Measurements from ENCODE around the gene GTF2A1. TPM values are rescaled to one million over a fixed set of nuclear protein-coding genes. Genes with fewer than 3 reads are reported as not detected.
A peak's percentile ranks its signal among the peaks of the same experiment; 100 is the strongest.

GTF2A1 gene
- total RNA-seq, 4 donors from 2014 or later = 10.5 to 48.0 (median 22.5) TPM

DNA sequence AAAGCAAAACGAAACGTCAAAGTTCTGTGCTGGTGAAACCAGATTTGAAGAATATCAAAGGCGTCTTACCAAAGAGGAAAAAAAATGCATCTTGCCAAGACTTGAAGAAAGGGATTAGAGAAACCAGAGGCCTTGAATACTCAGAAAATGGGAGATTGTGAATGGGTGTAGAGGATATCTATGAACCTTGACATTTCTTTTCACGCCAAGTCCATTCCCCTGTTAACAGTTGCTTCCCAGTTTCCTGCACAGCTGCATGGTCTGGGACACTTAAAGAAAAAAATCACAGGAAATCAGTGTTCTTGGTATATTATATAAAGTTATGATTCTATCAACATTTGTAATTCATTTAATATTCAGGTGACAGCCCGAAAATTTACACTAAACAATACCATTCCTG is 1.4 kb upstream of the GTF2A1 start:
- Histone ChIP-seq H3K27me3 (no peaks in the 10 kb centered on the region), H3K27ac (peak overlapping the region; percentile 96 to 99 (median 98)), H3K4me3 (peak overlapping the region in 1 of 4 donors; percentile 89), H3K36me3 (no peaks in the 10 kb centered on the region), H3K9me3 (no peaks in the 10 kb centered on the region), H3K4me1 (peaks cover 18 to 35% (median 29%) of the 10 kb centered on the region in 4 donors)
- no peak for TF ChIP-seq EP300 (IDR thresholded peaks at IDR 0.05; ENCODE audit: low read depth)
- no peak for TF ChIP-seq POLR2AphosphoS5 (IDR thresholded peaks at IDR 0.05)
- TF ChIP-seq POLR2A (IDR thresholded peaks at IDR 0.05) = no peak
- TF ChIP-seq, protein P1, sequence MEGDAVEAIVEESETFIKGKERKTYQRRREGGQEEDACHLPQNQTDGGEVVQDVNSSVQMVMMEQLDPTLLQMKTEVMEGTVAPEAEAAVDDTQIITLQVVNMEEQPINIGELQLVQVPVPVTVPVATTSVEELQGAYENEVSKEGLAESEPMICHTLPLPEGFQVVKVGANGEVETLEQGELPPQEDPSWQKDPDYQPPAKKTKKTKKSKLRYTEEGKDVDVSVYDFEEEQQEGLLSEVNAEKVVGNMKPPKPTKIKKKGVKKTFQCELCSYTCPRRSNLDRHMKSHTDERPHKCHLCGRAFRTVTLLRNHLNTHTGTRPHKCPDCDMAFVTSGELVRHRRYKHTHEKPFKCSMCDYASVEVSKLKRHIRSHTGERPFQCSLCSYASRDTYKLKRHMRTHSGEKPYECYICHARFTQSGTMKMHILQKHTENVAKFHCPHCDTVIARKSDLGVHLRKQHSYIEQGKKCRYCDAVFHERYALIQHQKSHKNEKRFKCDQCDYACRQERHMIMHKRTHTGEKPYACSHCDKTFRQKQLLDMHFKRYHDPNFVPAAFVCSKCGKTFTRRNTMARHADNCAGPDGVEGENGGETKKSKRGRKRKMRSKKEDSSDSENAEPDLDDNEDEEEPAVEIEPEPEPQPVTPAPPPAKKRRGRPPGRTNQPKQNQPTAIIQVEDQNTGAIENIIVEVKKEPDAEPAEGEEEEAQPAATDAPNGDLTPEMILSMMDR (IDR thresholded peaks at IDR 0.05) = no peak
- in situ Hi-C loops (cut with MboI; ENCODE audit: low pct_ligation_motif_present in 1 of 4, low pct_unique_long_range_greater_than_20kb in 1 of 4, low sequenced_read_pairs in 3 of 4) (no loop called here), intact Hi-C loops (cut with DNase I; ENCODE audit: low total_unique reads) (no loop called here)
- 91 to 92% methylated on average over 5 of the region's 5 CpGs for WGBS, 2 donors (ENCODE audit: low coverage in 1 of 2)
- DNase-seq = no peak

DNA sequence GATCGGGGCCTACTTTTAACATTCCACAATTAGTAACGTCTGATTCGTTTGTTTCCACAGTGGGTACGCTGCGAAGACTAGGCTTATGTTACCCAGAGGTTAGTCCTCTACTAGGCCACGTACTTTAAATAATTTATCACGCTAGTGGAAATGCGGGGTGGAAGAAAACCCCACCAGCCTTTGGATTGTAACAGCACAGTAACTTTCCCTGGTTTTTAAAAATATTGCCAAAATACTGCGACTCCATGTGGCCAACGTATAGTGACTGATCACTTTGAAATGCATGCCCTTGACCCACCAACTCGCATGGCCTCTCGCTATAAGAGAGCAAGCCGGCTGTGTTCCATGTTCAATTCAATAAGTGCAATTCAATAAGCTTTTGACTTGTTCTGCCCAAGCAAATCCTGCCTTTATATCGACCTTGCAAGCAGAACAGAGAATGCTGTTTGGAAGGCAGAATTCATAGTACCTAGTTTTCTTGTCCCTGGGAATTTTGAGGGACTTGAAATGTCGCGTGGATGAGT is 882 bp upstream of the GTF2A1 start:
- H3K4me3 ChIP-seq = peak overlapping the region; percentile 58 to 89 (median 78)
- H3K36me3 ChIP-seq = no peaks in the 10 kb centered on the region
- H3K27ac ChIP-seq = peak overlapping the region; percentile 96 to 99 (median 98)
- 45 to 60% methylated on average over 1 to 16 of the region's 16 CpGs for WGBS, 2 donors (ENCODE audit: low coverage in 1 of 2)
- intact Hi-C loops (cut with DNase I; ENCODE audit: low total_unique reads) = no loop called here
- H3K4me1 ChIP-seq = peaks cover 18 to 38% (median 32%) of the 10 kb centered on the region in 4 donors
- no peak for DNase-seq
- no peaks in the 10 kb centered on the region for H3K9me3 ChIP-seq
- in situ Hi-C loops (cut with MboI; ENCODE audit: low pct_ligation_motif_present in 1 of 4, low pct_unique_long_range_greater_than_20kb in 1 of 4, low sequenced_read_pairs in 3 of 4) = no loop called here
- TF ChIP-seq, protein P1 (IDR thresholded peaks at IDR 0.05) = no peak
- peak; percentile 45 for TF ChIP-seq POLR2A (IDR thresholded peaks at IDR 0.05)
- H3K27me3 ChIP-seq = no peaks in the 10 kb centered on the region

DNA sequence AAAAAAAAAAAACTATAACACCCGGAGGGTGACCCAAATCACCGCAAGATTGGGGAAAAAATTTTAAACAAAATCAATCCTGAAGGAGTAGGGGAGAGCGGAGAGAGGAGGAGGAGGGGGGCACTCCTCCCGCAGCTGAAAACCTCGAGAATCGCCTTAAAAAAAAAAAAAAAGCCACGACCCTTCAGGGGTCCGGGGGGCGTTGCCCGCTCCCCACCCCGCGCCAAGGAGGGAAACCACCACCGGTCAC is 254 bp downstream of the GTF2A1 start:
- WGBS, 2 donors (ENCODE audit: low coverage in 1 of 2) = 0% methylated on average over 10 of the region's 13 CpGs; no CpG with 5 or more reads in 1 of the 2 donors
- no peak for DNase-seq
- no peaks in the 10 kb centered on the region for H3K9me3 ChIP-seq
- intact Hi-C loops (cut with DNase I; ENCODE audit: low total_unique reads) = no loop called here
- TF ChIP-seq EP300 (IDR thresholded peaks at IDR 0.05; ENCODE audit: low read depth) = no peak
- peak; percentile 99 for TF ChIP-seq POLR2A (IDR thresholded peaks at IDR 0.05)
- TF ChIP-seq POLR2AphosphoS5 (IDR thresholded peaks at IDR 0.05) = no peak
- TF ChIP-seq, protein P1 (IDR thresholded peaks at IDR 0.05) = no peak
- H3K36me3 ChIP-seq = peaks cover 0 to 5% (median 2%) of the 10 kb centered on the region in 4 donors
- no peaks in the 10 kb centered on the region for H3K27me3 ChIP-seq
- in situ Hi-C loops (cut with MboI; ENCODE audit: low pct_ligation_motif_present in 1 of 4, low pct_unique_long_range_greater_than_20kb in 1 of 4, low sequenced_read_pairs in 3 of 4) = no loop called here
- H3K4me3 ChIP-seq = peak overlapping the region; percentile 67 to 89 (median 78)
- H3K27ac ChIP-seq = peak overlapping the region; percentile 96 to 99 (median 98)
- H3K4me1 ChIP-seq = peaks cover 18 to 38% (median 32%) of the 10 kb centered on the region in 4 donors

DNA sequence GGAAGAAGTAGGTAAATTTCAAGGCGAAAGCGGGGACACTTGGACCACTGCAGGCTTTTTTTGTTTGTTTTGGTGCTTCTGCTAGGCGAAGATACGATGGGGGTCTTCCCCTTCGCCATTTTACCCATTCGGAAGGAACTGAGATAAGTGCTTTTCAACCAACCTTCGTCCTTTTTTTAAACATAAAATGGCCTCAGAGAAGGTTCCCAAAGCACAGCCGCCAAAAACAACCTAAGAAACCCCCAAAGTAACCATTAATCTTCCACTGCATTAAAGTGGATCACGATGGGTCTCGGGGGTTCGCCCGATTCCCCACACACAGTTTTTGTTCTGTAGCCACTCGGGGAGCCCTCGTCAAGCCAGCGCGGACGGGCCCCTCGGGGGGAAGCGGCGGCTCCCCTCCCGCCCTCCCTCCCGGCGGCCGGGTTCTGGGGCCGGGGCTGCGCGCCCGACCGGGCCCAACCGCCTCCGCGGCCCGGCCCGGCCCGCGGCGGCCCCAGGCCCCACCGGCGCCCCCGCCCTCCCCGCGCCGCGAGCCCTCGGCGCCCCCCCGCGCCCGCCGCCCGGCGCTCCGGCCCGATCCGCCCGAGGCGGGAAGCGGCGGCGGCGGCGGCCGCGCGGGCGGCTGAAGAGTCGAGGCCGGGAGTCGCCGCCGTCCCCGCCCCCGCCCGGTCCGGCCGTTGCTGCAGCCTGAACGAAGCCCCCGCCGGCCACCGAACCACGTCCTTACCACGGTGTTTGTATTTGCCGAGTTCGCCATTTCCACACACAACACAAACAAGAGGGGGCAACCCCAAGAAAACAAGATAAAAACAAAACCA is 790 bp downstream of the GTF2A1 start:
- Histone ChIP-seq H3K9me3 (no peaks in the 10 kb centered on the region), H3K27ac (peak overlapping the region; percentile 96 to 99 (median 98)), H3K4me1 (peaks cover 18 to 38% (median 32%) of the 10 kb centered on the region in 4 donors), H3K36me3 (peaks cover 0 to 10% (median 5%) of the 10 kb centered on the region in 4 donors), H3K4me3 (peak overlapping the region; percentile 69 to 89 (median 88)), H3K27me3 (no peaks in the 10 kb centered on the region)
- TF ChIP-seq, protein P1 (IDR thresholded peaks at IDR 0.05) = no peak
- TF ChIP-seq EP300 (IDR thresholded peaks at IDR 0.05; ENCODE audit: low read depth) (no peak), POLR2A (IDR thresholded peaks at IDR 0.05) (no peak), POLR2AphosphoS5 (IDR thresholded peaks at IDR 0.05) (no peak)
- DNase-seq = peak; percentile 29
- in situ Hi-C loops (cut with MboI; ENCODE audit: low pct_ligation_motif_present in 1 of 4, low pct_unique_long_range_greater_than_20kb in 1 of 4, low sequenced_read_pairs in 3 of 4) (no loop called here), intact Hi-C loops (cut with DNase I; ENCODE audit: low total_unique reads) (no loop called here)
- WGBS, 2 donors (ENCODE audit: low coverage in 1 of 2) = 0% methylated on average over 7 to 30 of the region's 84 CpGs

Data from transverse colon (tissue), 4 donors.